ENCODE measurements around the gene PLOD2.

PLOD2 gene

DNA sequence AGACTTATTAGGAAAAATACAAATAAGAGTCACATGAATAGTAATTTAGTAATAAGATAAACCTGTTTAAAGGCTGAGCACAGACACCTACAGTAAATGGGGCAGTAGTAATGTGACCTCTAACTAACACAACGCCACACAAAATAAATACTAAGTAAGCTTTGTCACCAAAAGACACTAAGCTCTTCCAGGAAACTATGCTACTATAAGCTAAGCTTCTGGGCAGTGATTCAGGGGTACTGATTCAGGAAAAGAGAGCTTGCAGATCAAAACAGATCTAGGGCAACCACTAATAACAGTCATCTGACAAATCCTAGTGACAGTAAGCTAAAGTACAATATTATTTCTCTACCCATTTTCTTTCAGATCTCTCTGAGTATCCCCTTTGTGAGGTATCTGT, 68.8 kb downstream of the PLOD2 start:
- DNase-seq: no peak

DNA sequence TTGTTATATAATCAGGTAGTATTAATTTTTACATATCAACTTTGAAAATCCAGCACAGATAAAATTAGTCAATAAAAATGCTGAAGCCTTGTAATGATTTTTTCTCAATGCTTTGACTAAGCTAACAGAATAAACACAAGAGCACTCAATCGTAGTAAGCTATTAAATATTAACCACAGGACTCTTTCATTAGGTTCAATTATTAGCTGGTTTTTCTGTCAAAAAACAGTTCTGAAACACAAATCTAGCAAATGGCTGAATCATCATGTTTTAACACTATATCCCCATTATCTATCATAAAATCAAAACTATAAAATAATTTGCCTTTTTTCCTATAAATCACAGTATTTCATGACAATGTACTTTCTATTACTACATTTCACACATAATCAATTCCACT, 69.6 kb downstream of the PLOD2 start:
- DNase-seq: no peak

DNA sequence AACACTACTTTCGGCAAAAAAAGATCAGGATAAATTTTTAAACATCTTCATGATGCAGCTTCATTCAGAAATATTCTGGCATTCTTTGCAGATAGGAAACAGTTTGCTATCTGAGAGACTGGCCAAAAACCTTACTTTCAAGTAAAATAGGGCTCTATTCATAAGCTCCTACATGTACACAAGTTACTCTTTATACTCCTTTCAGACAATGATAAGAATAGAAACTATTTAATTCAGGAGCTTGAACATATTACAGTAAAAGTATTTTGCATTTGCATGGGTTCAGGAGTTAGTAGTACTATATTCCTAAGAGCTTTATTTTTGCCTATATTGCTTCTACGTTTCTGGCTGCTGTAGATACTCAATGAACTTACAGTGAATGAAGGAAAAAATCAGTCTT, 70.5 kb downstream of the PLOD2 start:
- no peak for DNase-seq

DNA sequence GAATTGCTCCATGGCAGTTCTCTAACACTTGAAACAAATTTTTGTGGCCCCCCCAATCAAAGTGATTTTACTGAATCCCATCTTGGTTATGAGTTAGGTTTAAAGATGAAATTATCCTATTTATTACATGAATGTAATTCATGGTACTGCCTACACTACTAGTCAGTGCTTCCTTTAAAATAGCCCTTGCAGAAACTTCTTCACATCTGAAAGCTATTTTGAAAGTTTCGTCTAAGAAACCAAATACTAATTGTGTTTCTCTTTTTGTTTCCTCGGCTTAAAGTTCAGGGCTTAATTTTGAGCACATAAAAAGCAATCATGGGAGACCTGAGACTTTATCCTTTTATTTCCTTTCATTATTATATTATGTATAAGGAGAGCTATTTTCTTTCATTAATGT, 72.1 kb downstream of the PLOD2 start:
- no peak for DNase-seq

DNA sequence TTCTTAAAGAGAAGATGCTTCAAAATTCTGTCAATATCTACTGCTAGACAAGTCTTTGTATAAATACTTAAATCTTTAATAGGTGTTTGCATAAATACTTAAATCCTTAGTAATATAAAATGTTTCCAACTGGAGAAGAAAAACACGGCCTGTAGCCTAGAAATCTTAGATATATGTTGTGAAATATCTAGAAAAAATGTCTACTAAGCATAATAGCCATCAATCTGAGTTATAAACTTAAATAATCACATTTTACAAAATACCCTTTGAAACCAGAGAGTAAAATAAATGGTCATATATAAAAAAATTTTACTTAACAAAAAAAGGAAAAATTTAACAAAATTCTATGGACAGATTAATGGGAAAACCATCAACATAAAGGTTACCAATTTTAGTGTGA, 73.9 kb downstream of the PLOD2 start:
- no peak for DNase-seq

DNA sequence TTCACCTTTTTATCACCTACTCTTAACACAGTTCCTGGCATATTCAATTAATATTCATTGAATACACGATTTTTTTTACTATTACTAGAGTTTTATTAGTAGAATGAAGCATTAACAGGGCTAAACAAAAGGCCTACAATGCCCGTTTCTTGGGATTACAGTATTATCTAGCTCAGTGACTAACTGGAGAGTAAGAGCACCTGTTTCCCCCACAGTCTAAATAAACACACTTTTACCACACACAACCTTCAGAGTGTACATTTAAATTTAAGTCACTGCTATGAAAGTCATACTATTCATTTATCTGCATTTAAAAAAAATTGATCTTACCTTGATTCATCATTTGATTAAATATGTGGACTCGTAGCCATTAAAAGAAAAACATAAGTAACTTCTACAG, 74.8 kb downstream of the PLOD2 start:
- no peak for DNase-seq

DNA sequence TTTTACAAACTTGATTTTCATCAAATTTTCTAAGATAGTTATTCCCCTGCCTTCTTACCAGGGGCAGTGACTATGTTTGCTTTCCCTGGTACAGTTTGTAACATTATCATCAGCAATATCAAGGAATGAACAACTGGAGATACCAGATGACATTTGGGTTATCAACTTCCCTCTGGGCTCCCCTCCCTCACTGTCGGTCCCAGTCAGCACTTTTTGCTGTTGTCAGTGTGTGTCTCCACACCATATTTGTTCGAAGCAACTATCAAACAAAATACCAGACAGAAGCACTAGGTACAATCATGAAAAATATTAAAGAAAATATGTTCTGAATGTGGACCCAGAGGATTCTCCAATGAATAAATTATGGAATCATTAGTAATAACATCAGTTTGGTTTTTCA, 75.3 kb downstream of the PLOD2 start:
- no peak for DNase-seq

DNA sequence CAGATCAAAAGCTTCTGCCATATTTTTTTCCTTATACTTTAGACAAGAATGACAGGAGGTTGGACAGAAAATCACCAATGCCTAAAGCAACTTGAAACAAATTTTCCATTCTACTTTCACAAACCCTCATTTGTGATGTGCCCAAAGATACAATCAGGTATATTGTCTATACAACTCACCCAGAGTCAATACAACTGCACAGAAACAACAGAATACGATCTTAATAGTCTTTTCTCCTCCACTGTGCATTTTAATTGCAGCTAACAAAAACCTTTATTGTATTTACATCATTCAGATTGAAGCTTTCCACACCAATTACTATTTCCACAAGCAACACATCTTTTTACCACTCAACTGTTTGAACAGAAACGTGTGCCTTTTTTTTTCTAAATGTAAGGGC, 80.4 kb downstream of the PLOD2 start:
- DNase-seq: no peak

DNA sequence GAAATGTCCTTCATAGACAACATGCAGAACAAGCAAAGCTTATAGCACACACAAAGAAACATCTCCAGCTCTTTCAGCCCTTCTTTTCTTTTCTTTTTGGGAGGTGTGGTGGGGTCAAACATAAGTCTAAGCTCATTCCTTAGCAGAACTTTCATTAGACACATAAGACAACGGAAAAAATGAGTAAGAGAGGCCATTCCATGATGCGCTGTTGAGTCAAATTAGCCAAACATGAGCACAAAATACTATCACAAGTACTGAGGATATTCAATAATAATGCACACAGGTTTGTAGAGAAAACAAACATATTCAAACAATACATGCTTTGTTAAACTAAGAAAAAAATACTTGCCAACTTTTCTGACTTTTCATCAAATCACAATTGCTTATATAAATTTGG, 83.0 kb downstream of the PLOD2 start:
- DNase-seq: no peak

DNA sequence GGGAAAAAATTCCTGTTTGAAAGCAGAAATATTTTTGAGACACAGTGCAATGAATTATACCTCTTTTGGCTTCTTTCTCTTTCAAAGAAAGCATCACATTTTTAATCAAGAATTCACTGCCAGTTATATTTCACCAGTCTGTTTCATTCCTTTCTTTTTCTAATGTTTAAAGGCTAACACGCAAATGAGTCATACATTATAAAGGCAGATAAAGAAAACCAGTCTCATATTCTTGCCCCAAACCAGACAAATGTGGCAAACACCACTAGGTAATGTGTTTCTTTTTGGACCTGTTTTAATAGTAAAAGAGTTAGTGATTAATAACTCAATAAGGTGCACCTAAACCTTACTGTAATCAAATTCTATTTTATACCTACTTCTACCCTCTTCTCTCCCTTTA, 83.8 kb downstream of the PLOD2 start:
- no peak for DNase-seq

DNA sequence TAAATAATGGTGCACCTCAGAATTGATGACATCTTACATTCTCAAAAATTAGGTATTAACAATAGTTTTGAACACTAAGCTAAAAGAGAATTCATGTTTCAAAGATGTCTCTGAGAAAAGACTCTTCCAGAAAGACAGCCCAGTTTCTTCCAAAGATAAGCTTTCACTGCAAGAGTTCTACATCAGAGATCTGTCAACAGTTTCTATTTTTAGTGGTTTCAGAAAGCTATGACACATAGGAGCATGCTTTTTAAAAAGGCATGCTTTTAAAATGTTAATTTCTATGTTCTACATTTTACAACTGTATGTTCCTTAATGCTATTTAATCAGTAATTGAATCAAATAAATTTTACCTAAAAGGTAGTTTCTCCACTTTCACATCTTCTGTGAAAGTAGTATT, 88.2 kb downstream of the PLOD2 start:
- DNase-seq: no peak

DNA sequence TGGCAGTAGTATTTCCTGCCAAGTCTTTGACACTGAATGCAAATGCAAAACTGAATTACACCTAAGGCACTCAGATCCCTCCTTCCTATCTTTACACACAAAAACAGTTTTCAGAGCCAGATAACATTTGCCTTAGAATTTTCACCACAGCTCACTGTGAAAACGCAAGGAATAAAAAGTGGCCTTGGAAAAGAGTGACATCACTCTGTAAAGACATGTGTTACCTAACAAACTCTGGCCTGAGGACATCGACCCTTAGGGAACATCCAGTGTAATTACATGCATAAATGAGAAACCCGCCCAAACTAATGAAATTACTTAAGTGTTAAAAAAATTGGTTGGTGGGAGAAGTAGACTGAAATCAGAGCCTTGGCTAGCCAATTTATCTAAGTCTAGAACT, 88.9 kb downstream of the PLOD2 start:
- DNase-seq: no peak

DNA sequence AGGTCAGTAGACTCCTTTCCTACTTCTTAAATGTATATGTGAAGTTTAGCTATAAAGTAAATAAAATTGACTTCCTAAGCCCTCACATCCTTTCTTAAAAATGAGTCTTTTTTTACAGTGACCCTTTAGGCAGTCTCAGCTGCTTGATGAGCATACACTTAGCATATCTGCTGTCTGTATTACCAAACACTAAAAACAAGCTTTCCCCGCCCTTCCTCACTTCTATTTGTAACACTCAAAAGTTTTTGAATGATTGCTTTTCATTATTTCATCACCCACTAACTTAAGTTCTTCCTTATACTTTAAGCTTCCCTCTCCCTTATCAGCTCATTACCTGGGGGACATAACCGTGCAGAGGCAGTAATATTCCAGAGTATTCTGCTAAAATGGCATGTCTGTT, 89.4 kb downstream of the PLOD2 start:
- DNase-seq: no peak

DNA sequence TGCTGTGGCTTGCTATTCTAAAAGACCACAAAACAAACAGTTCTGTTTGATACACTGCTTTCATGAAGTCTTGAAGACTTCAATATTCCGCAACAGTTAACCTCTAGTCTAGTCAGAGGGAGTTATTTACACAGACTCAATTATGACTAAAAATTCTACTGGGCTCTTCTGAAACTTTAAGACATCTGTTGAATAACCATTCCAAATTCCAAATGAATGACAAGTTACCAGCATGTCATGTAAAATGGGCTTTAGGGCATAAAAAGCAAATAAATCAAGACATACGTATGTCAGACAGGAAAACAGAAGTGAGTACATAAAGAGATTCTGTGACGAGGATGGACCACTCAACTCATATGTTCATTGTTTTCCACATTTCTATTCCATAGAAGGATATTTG, 93.9 kb downstream of the PLOD2 start:
- no peak for DNase-seq

DNA sequence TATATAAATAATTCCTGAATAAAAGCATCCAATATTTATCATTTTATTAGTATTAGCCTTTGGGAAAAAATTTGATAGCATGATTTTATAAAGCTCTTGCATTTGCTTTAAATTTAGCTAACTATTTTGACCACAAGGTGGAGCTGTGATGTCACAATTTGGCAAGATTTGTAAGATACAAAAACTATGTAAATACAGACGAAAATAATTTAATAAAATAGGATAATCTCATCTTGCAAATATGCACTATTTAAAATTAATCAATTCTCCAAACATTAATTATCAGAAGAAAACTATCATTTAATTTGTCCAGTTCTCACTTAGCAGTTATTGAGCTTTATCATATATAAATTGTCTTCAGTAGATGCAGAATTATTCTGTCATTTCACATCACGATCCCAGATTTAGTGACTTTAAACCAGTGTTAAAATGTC, 95.4 kb downstream of the PLOD2 start:
- DNase-seq: no peak

DNA sequence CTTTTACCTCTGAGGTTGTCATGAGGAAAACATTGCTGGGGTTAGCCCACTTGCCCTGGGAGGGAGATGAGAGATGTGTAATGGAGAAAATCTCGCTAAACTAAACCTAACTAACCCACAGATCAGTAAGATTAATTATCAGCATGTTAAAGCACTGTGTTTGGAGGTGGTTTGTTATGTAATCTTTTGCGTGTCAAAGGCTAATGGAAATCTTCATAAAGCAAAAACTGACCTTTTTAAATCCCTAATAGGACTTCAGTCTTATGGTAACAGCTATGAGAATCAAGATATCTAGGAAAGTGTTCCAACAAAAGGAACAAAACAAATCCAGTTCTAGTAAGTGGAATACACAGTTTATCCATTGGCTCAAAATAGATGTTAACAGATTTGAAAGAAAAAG, 102.7 kb downstream of the PLOD2 start:
- DNase-seq: no peak

DNA sequence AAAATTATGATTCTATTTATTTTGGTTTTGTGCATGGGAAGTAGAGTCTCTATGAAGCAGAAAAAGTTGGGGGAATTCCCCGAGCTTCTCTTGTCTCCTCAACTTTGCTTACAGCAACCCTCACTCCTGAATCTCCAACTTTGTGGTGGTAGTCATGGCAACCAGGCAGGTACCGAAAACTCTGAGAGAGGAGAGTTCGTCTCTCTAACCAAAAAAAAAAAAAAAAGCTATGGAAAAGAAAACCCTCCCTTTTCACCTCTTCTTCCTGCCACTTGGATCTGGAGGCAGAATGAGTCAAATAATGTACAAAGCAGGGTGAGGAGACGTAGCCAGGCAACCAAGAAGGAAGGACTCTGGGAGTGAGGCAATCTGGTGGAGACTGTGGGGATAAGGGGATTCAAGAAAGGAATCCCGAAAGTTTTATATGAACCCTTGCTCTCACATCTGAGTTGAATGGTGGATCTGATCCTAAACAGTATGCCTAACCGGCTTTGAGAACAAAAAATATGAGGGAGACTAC, 108.1 kb downstream of the PLOD2 start:
- no peak for DNase-seq

DNA sequence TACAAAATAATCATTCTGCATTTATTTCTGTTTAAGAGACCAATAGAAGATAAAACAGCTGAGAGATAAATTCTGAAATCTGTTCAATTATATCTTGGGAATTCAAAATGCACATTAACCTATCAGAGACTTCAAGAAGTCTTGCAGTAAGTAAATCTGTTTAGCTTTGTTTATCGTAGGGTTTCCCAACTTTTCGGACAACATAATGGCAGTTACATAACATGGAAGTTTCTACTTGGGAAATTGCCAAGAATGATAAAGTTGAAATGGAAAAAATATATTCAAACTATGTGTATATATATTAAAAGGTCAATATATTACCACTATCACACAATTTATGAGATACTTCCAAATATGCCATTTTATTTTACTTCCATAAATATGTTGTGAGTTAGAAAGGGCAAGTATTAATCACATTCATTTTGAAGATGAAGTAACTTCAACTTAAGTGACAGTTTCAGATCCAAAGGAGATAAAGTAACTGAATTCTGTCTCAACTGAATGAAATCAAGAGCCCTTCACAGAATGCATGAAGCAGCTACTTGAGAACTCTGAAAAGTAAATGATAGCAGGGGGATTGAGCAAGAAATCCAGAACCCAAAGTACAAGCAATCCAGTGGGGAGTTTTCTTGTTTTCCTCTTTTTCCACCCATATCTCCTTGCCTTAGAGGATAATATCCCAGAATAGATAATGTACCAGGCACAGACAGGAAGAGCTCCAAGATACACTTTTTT, 108.8 kb downstream of the PLOD2 start:
- no peak for DNase-seq

DNA sequence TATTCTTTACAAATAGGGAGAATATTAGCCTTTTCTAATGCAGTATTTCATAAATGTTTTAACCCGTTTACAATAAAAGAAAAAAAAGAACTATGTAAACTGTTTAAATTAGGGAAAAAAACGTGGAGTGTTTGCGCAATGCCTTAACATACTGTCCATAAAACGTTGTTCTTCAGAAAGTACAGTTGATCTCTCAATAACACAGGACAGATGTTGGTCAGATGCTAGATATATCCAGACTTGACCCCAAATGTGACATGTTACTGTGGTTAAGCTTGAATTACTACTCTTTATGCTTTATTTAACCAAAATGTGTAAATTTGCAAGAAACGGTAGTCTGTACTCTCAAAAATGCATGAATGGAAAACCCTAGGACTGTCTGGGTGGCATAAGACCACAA, 110.3 kb downstream of the PLOD2 start:
- DNase-seq: no peak

DNA sequence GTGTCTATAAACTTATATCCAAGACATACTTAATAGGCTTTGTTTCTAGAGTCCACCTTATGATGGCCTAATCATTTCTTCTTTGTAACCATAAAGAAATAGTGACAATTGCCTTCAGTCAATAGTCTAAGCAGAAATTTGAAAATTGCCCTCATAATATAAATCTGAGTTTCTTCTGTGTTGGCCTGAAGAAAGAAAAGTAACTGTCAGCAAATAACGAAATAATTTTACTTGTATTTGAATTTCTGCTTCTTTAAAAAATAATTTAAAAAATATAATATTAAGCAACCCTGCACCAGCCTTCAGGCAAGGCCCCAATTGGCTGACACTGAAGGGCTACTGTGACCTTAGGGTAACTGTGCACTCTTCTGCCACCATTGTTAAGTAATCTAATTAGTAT, 113.5 kb downstream of the PLOD2 start:
- DNase-seq: no peak

DNA sequence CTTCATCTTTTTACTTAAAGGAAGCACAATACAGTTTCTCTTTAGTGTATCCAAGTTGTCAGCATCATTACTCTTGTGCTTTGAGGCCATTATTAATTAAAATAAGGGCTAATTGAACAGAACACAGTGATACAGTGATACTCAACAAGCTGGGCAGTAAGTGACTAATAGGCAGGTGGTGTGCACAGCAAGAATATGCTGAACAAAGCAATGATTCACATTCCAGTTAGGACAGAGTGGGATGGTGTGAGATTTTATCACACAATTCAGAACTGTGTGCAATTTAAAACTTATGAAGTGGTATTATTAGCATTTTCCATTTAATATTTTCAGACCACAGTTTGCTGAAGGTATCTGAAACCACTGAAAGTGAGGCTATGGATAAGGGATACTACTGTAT, 116.9 kb downstream of the PLOD2 start:
- DNase-seq: no peak

DNA sequence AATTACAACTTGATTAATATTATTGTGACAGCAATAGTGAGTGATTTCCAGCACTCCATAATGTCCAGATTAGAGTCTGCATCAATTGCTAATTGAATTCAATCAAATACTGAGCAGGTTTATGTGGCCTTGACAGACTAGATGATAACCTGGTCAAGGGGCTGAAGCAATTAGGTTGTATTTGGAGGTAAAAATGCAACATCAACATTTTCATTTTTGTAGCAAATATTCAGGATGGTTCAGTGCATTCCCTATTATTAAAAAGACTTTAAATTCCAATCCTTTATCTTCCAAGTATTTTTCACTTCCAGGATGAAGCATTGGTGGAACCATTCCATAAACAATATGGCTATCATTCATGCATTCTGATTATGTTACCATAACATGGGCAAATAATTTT, 120.4 kb downstream of the PLOD2 start:
- DNase-seq: no peak

DNA sequence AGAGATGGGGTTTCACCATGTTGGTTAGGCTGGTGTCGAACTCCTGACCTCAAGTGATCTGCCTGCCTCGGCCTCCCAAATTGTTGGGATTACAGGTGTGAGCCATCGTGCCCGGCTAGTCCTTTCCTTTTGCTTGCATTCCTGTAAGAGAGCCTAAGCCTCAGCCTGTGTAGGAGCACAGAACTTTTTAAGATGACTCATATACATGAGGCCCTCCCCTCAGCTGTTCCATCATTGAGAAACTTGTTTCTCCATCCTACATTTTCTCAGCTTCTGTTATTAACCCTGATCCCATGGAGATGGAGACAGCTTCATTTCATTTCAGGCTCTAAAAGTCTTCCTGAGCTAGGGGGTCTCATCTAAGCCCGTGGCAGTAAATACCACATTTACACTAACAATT, 123.3 kb downstream of the PLOD2 start:
- DNase-seq: no peak

DNA sequence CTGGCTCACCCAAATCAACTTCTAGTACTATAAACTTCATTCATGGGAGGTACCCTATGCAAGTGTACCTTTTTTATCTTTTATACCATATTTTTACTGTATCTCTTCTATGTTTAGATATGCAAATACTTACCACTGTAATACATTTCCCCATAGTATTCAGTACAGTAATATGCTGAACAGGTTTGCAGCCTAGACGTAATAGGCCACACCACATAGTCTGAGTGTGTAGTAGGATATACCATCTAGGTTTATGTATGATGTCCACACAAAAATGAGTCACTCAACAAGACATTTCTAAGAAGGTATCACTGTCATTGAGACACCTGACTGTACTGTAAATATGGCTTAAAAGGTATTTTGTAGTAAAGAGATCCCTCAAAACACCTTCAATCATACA, 124.7 kb downstream of the PLOD2 start:
- DNase-seq: no peak

DNA sequence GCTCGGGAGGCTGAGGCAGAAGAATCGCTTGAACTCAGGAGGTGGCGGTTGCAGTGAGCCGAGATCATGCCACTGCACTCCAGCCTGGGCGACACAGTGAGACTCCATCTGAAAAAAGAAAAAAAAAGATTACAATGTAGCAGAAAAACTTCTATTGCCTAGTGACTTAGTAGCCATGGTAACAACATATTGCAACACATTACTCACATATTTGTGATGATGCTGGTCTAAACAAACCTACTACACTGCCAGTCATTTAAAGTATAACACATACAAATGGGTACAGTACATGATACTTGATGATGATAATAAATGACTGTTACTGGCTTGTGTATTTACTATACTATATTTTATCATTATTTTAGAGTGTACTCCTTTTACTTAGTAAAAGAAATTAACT, 125.6 kb downstream of the PLOD2 start:
- no peak for DNase-seq

DNA sequence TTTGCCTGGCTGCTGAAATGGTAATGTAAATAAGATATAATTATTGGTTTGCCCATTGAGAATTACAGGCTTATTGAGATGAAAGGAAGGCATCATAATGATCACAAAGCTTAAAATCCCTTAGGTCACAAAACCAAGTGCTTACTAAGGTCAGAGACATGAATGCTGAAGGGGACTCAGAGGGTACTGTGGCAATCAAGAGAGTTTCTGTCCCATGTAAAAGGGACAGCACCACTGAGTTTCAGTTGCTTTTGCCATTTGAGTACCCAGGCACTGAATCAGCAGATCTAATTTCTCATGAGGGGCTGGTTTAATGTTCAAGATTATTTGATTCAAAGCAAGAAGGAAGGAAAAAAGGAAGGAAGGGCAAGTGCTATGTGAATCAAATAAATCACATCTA, 127.0 kb downstream of the PLOD2 start:
- no peak for DNase-seq

All from NCI-H1092 (cell line).